Esophagus muscularis mucosa (tissue), 4 donors: ENCODE results near the gene SIK1.
"Not testable (repeated sequence)": the region's sequence is repeated elsewhere in the genome, so short reads cannot be mapped to it uniquely, and the experiment has no call there.

Source experiments
- EP300 ChIP-seq: sonication (generic); formaldehyde crosslinking; IDR thresholded peaks from one replicate; pipeline ENCODE4 v1.6.1; 2017; ENCODE audit warnings: antibody characterized with exemption
- POLR2A ChIP-seq: fragments of 450-650 bp; IDR thresholded peaks from one replicate; pipeline ENCODE4 v1.6.1; 2017; ENCODE audit warnings: antibody characterized with exemption, moderate library complexity, mild to moderate bottlenecking, low read depth
- POLR2AphosphoS5 ChIP-seq, 2 donors: sonication (generic); formaldehyde crosslinking; IDR thresholded peaks; one replicate each; pipeline ENCODE4 v1.6.1; 2017; ENCODE audit warnings: antibody characterized with exemption in 2 of 2
- TF ChIP-seq, protein P1 (sequence below), 3 experiments: fragments of 200-600 bp in 2 of 3; fragments of 450-650 bp in 1 of 3; sonication (generic) in 2 of 3; IDR thresholded peaks; one replicate each; pipeline ENCODE4 v1.5.1; 2017 to 2019; ENCODE audit warnings: antibody characterized with exemption in 3 of 3, mild to moderate bottlenecking in 2 of 3, moderate library complexity in 1 of 3

DNA sequence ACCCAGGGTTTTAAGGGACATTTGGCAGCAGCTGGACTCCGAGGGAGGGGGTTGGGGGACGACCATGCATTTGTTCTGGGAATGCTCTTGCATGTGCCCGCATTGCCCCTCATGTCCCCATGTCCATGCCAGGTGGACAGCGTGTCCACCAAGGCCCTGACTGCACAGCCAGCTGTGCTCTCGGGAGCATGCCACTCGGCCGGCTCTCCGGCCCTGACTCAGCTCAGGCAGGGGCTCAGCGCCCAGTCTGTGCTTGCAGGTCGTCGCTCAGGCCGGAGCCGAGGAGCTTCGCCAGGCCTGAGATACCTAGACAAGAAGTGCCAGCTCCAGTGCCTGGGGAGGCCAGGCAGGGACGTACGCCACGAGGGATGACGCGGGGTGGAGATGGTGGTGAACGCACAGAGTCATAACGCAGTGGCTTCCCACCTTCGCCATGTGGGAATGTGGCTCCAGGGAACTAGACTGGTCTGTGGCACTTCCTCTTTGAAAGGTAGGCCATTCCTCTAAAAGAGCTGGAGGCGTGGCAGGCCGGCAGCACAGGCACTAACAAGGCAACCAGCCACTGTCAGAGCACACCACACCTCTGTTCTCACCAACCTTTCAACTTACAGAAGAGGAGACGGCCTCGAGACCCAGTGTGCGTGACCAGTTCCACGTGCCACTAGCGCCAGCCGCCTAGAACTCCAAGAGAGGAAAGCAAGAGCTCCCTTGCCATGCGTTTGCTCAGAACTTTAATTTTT, 43.0 kb upstream of the SIK1 start:
- TF ChIP-seq, protein P1, sequence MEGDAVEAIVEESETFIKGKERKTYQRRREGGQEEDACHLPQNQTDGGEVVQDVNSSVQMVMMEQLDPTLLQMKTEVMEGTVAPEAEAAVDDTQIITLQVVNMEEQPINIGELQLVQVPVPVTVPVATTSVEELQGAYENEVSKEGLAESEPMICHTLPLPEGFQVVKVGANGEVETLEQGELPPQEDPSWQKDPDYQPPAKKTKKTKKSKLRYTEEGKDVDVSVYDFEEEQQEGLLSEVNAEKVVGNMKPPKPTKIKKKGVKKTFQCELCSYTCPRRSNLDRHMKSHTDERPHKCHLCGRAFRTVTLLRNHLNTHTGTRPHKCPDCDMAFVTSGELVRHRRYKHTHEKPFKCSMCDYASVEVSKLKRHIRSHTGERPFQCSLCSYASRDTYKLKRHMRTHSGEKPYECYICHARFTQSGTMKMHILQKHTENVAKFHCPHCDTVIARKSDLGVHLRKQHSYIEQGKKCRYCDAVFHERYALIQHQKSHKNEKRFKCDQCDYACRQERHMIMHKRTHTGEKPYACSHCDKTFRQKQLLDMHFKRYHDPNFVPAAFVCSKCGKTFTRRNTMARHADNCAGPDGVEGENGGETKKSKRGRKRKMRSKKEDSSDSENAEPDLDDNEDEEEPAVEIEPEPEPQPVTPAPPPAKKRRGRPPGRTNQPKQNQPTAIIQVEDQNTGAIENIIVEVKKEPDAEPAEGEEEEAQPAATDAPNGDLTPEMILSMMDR (IDR thresholded peaks at IDR 0.05): not testable (repeated sequence)
- not testable (repeated sequence) for TF ChIP-seq POLR2A; POLR2AphosphoS5 (IDR thresholded peaks at IDR 0.05); EP300
